ENCODE data around the gene TRAK1.

The TRAK1 gene

GRCh38 chr3:42062464-42062863 lies 28.7 kb upstream of the TRAK1 start:
- H3K36me3 ChIP-seq, result no peaks in the 10 kb centered on the region
- no peaks in the 10 kb centered on the region for H3K9me3 ChIP-seq
- no peaks in the 10 kb centered on the region for H3K4me1 ChIP-seq (ENCODE audit: control insufficient read depth in 1 of 2, insufficient read depth in 1 of 2, low read depth in 1 of 2, low read length in 1 of 2)
- no peaks in the 10 kb centered on the region for H3K27me3 ChIP-seq
- H3K4me3 ChIP-seq (ENCODE audit: low read depth in 1 of 2, low read length in 1 of 2), result no peak overlapping the region
- no peak overlapping the region for H3K27ac ChIP-seq
- TF ChIP-seq, protein P1, sequence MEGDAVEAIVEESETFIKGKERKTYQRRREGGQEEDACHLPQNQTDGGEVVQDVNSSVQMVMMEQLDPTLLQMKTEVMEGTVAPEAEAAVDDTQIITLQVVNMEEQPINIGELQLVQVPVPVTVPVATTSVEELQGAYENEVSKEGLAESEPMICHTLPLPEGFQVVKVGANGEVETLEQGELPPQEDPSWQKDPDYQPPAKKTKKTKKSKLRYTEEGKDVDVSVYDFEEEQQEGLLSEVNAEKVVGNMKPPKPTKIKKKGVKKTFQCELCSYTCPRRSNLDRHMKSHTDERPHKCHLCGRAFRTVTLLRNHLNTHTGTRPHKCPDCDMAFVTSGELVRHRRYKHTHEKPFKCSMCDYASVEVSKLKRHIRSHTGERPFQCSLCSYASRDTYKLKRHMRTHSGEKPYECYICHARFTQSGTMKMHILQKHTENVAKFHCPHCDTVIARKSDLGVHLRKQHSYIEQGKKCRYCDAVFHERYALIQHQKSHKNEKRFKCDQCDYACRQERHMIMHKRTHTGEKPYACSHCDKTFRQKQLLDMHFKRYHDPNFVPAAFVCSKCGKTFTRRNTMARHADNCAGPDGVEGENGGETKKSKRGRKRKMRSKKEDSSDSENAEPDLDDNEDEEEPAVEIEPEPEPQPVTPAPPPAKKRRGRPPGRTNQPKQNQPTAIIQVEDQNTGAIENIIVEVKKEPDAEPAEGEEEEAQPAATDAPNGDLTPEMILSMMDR (IDR thresholded peaks at IDR 0.05), result no peak

DNA sequence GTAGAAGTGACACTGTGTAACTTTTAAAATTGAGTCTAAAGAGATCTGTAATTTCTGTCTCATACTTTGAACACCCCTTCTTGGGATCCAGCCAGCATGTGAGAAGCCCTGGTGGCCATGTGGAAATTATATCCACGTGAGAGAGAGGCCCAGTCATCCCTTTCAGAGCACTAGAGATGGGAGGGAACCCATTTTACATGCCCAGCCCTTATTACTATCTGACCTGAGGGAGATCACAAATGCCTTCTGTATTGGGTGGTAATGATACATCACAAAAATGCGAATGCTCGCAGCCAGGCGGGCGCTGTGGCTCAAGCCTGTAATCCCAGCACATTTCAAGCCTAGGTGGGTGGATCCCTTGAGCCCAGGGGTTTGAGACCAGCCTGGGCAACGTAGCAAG lies 27.3 kb upstream of the TRAK1 start:
- no peak overlapping the region for H3K27ac ChIP-seq
- TF ChIP-seq, protein P1 (IDR thresholded peaks at IDR 0.05), result no peak
- H3K4me3 ChIP-seq (ENCODE audit: low read depth in 1 of 2, low read length in 1 of 2), result no peak overlapping the region
- no peaks in the 10 kb centered on the region for H3K9me3 ChIP-seq
- no peaks in the 10 kb centered on the region for H3K36me3 ChIP-seq
- no peaks in the 10 kb centered on the region for H3K4me1 ChIP-seq (ENCODE audit: control insufficient read depth in 1 of 2, insufficient read depth in 1 of 2, low read depth in 1 of 2, low read length in 1 of 2)
- no peaks in the 10 kb centered on the region for H3K27me3 ChIP-seq

GRCh38 chr3:42066516-42067181 lies 24.5 kb upstream of the TRAK1 start:
- no peaks in the 10 kb centered on the region for H3K36me3 ChIP-seq
- no peak overlapping the region for H3K4me3 ChIP-seq (ENCODE audit: low read depth in 1 of 2, low read length in 1 of 2)
- peaks cover 0 to under 1% of the 10 kb centered on the region in 2 experiments for H3K4me1 ChIP-seq (ENCODE audit: control insufficient read depth in 1 of 2, insufficient read depth in 1 of 2, low read depth in 1 of 2, low read length in 1 of 2)
- H3K27ac ChIP-seq, result no peak overlapping the region
- no peaks in the 10 kb centered on the region for H3K9me3 ChIP-seq
- TF ChIP-seq, protein P1 (IDR thresholded peaks at IDR 0.05), result no peak
- no peaks in the 10 kb centered on the region for H3K27me3 ChIP-seq

GRCh38 chr3:42067326-42067725 lies 23.8 kb upstream of the TRAK1 start:
- Histone ChIP-seq H3K27ac (no peak overlapping the region), H3K4me1 (ENCODE audit: control insufficient read depth in 1 of 2, insufficient read depth in 1 of 2, low read depth in 1 of 2, low read length in 1 of 2) (peaks cover 6 to 7% of the 10 kb centered on the region in 2 experiments), H3K27me3 (no peaks in the 10 kb centered on the region), H3K9me3 (no peaks in the 10 kb centered on the region), H3K4me3 (ENCODE audit: low read depth in 1 of 2, low read length in 1 of 2) (no peak overlapping the region), H3K36me3 (no peaks in the 10 kb centered on the region)
- TF ChIP-seq, protein P1 (IDR thresholded peaks at IDR 0.05), result no peak

GRCh38 chr3:42068303-42069088 lies 22.7 kb upstream of the TRAK1 start:
- TF ChIP-seq, protein P1 (IDR thresholded peaks at IDR 0.05), result no peak
- Histone ChIP-seq H3K36me3 (no peaks in the 10 kb centered on the region), H3K27me3 (no peaks in the 10 kb centered on the region), H3K27ac (no peak overlapping the region), H3K4me3 (ENCODE audit: low read depth in 1 of 2, low read length in 1 of 2) (no peak overlapping the region), H3K9me3 (no peaks in the 10 kb centered on the region), H3K4me1 (ENCODE audit: control insufficient read depth in 1 of 2, insufficient read depth in 1 of 2, low read depth in 1 of 2, low read length in 1 of 2) (peaks cover 7 to 8% of the 10 kb centered on the region in 2 experiments)
